B cell (primary cell): Measurements from ENCODE around the gene DIS3. TPM values are rescaled to one million over a fixed set of nuclear protein-coding genes. Genes with fewer than 3 reads are reported as not detected.

Experiments
- ATAC-seq: fragments of 200-7000 bp; cut with Tn5 transposase; one replicate; pipeline ENCODE4 v1.10.0; 2021; ENCODE audit warnings: low read depth, mild to moderate bottlenecking, moderate number of reproducible peaks, moderate library complexity
- CTCF ChIA-PET: fragments of 350-600 bp; sonication (Branson Sonifier 250); formaldehyde crosslinking; loops from one replicate; lab custom pipeline; 2021; ENCODE audit warnings: antibody characterized with exemption, inconsistent platforms; lab: Charles Lee
- POLR2A ChIA-PET: fragments of 350-600 bp; sonication (Branson Sonifier 250); formaldehyde crosslinking; loops from one replicate; lab custom pipeline; 2021; ENCODE audit warnings: antibody characterized with exemption; lab: Charles Lee
- DNase-seq: peaks from one replicate; pipeline ENCODE4 v3.0.0; 2013
- H2AFZ ChIP-seq: 2 replicates; pipeline ENCODE4 v1.6.1; 2012; ENCODE audit warnings: mild to moderate bottlenecking, low read depth, low read length; ENCODE audit not compliant: insufficient read depth, poor library complexity, severe bottlenecking
- H3K27ac ChIP-seq, 2 donors: 1 replicate in 1 of 2; 2 replicates in 1 of 2; pipeline ENCODE4 v1.5.1; 2012 to 2013; ENCODE audit warnings: low read length in 2 of 2, mild to moderate bottlenecking in 2 of 2, moderate library complexity in 1 of 2
- H3K27me3 ChIP-seq, 4 experiments: fragments of 200-600 bp in 1 of 4; sonication (generic) in 1 of 4; replicated peaks in 1 of 4; 1 replicate in 2 of 4; 2 replicates in 2 of 4; pipeline versions ENCODE4 v1.6.1 to v1.7.0; 2013 to 2016; ENCODE audit warnings: low read length in 3 of 4, mild to moderate bottlenecking in 2 of 4, mixed read lengths in 1 of 4, moderate library complexity in 1 of 4; ENCODE audit not compliant: insufficient read depth in 4 of 4, control insufficient read depth in 3 of 4; ENCODE audit errors: control extremely low read depth in 1 of 4
- H3K36me3 ChIP-seq, 2 experiments: replicated peaks in 1 of 2; 1 replicate in 1 of 2; 2 replicates in 1 of 2; pipeline versions ENCODE4 v1.6.1 to v1.7.1; 2013; ENCODE audit warnings: low read length in 1 of 2; ENCODE audit not compliant: insufficient read depth in 2 of 2, control insufficient read depth in 1 of 2; ENCODE audit errors: control extremely low read depth in 1 of 2, extremely low read depth in 1 of 2
- H3K4me1 ChIP-seq, 2 donors: fragments of 200-600 bp in 1 of 2; sonication (generic) in 1 of 2; 1 replicate in 1 of 2; 2 replicates in 1 of 2; pipeline versions ENCODE4 v1.5.1 to v1.6.1; 2013 to 2017; ENCODE audit warnings: low read length in 2 of 2; ENCODE audit not compliant: control insufficient read depth in 2 of 2, insufficient read depth in 2 of 2
- H3K4me2 ChIP-seq: replicated peaks from 2 replicates; pipeline ENCODE3; 2012; ENCODE audit warnings: mild to moderate bottlenecking, low read depth, low read length; ENCODE audit not compliant: poor library complexity, severe bottlenecking
- H3K4me3 ChIP-seq, 5 experiments: fragments of 200-600 bp in 1 of 5; sonication (generic) in 1 of 5; 1 replicate in 3 of 5; 2 replicates in 2 of 5; pipeline versions ENCODE4 v1.5.1 to v1.7.0; 2011 to 2016; ENCODE audit warnings: low read length in 4 of 5, mild to moderate bottlenecking in 4 of 5, low read depth in 2 of 5, control low read depth in 1 of 5, moderate library complexity in 1 of 5; ENCODE audit not compliant: insufficient read depth in 1 of 5; ENCODE audit errors: control extremely low read depth in 1 of 5, extremely low read depth in 1 of 5
- H3K79me2 ChIP-seq: fragments of 200-600 bp; sonication (generic); one replicate; pipeline ENCODE4 v1.6.0; 2016; ENCODE audit warnings: low read length; ENCODE audit not compliant: control insufficient read depth, insufficient read depth
- H3K9ac ChIP-seq: fragments of 200-600 bp; sonication (generic); 2 replicates; pipeline ENCODE4 v1.6.1; 2017; ENCODE audit warnings: mild to moderate bottlenecking, low read length, moderate library complexity
- H3K9me3 ChIP-seq, 3 donors: one replicate each; pipeline versions ENCODE4 v1.6.1 to v1.7.1; 2013; ENCODE audit warnings: low read length in 2 of 3; ENCODE audit not compliant: control insufficient read depth in 2 of 3, insufficient read depth in 1 of 3; ENCODE audit errors: control extremely low read depth in 1 of 3
- H4K20me1 ChIP-seq: 2 replicates; pipeline ENCODE4 v1.6.0; 2012; ENCODE audit warnings: mild to moderate bottlenecking, low read length; ENCODE audit not compliant: insufficient read depth, control insufficient read depth, poor library complexity, severe bottlenecking
- H3K27ac Mint-ChIP-seq: one replicate; pipeline ENCODE4 v1.8.0; 2021; ENCODE audit warnings: mixed read lengths
- H3K27me3 Mint-ChIP-seq: one replicate; pipeline ENCODE4 v1.8.0; 2021; ENCODE audit warnings: mixed read lengths
- H3K4me1 Mint-ChIP-seq: one replicate; pipeline ENCODE4 v1.8.0; 2021; ENCODE audit warnings: mixed read lengths
- H3K4me3 Mint-ChIP-seq: one replicate; pipeline ENCODE4 v1.8.0; 2021; ENCODE audit warnings: mixed read lengths
- H3K9me3 Mint-ChIP-seq: one replicate; pipeline ENCODE4 v1.8.0; 2022; ENCODE audit warnings: mixed read lengths; ENCODE audit not compliant: insufficient read depth
- CTCF ChIP-seq: fragments of 200-600 bp; IDR thresholded peaks from one replicate; pipeline ENCODE4 v1.8.0; 2022; ENCODE audit warnings: antibody characterized with exemption, mild to moderate bottlenecking
- EZH2 ChIP-seq: IDR thresholded peaks from 2 replicates; pipeline ENCODE4 v1.6.1; 2012; ENCODE audit warnings: borderline replicate concordance, low read depth, mild to moderate bottlenecking, moderate library complexity, low read length; ENCODE audit not compliant: insufficient read depth, poor library complexity, severe bottlenecking
- WGBS: methylation state at CpG from one replicate; pipeline ENCODE4 v1.1.5; 2013; ENCODE audit warnings: missing lambda C conversion rate; ENCODE audit not compliant: insufficient coverage; 5-methylcytosine and 5-hydroxymethylcytosine counted together
- intact Hi-C: fragments of 100-400 bp; cut with micrococcal nuclease; formaldehyde crosslinking; loops from one replicate; pipeline ENCODE4 v1.10.0; 2022
- polyA plus RNA-seq: library from polyadenylated mRNA; depleted of rRNA; stranded (reverse); fragments of >200 nt; gene quantifications from 2 replicates; pipeline ENCODE4 v1.2.3, GENCODE V29; 2012
- total RNA-seq, 2 donors: library from RNA; stranded (reverse); fragments of 120-200 nt in 1 of 2; gene quantifications; 1 replicate in 1 of 2; 2 replicates in 1 of 2; pipeline versions ENCODE4 v1.2.3 to v1.2.4, GENCODE V29; 2013 to 2022

The DIS3 gene
- total and polyA plus RNA-seq, 2 donors (not counting 1 experiment from before 2014, with no cell fraction given): 10.4 to 39.8 TPM

GRCh38 chr13:72740015-72740414 is 41.7 kb downstream of the DIS3 start:
- Histone ChIP-seq H3K4me2 (no peak overlapping the region), H3K27me3 (no peaks in the 10 kb centered on the region), H3K4me3 (no peak overlapping the region), H3K9me3 (no peaks in the 10 kb centered on the region), H4K20me1 (no peaks in the 10 kb centered on the region), H3K79me2 (peaks cover 8% of the 10 kb centered on the region), H3K9ac (no peak overlapping the region), H3K4me1 (no peaks in the 10 kb centered on the region), H3K27ac (no peak overlapping the region), H3K36me3 (peaks cover 14% of the 10 kb centered on the region in 2 experiments), H2AFZ (no peak overlapping the region)
- WGBS: 90% methylated on average over 1 of the region's 1 CpG
- Mint-ChIP-seq H3K4me3 (no peak overlapping the region), H3K27me3 (no peaks in the 10 kb centered on the region), H3K9me3 (no peaks in the 10 kb centered on the region), H3K27ac (no peak overlapping the region), H3K4me1 (no peaks in the 10 kb centered on the region)
- intact Hi-C loops: no loop called here
- ChIA-PET CTCF (no interaction called here), POLR2A (no interaction called here)
- DNase-seq (no peak), ATAC-seq (no peak)
- no peak for TF ChIP-seq EZH2
- TF ChIP-seq CTCF: no peak

- peaks cover 19 to 28% of the 10 kb centered on the region in 2 experiments for H3K36me3 ChIP-seq
- 100% methylated on average over 2 of the region's 3 CpGs for WGBS
These were observed 44.7 kb downstream of the DIS3 start for GRCh38 chr13:72737033-72737432.

More at GRCh38 chr13:72737033-72737432, 44.7 kb downstream of the DIS3 start:
- Histone ChIP-seq H3K27ac (no peak overlapping the region), H3K27me3 (no peaks in the 10 kb centered on the region), H4K20me1 (no peaks in the 10 kb centered on the region), H2AFZ (no peak overlapping the region), H3K4me1 (no peaks in the 10 kb centered on the region), H3K9me3 (no peaks in the 10 kb centered on the region), H3K4me2 (no peak overlapping the region), H3K79me2 (peaks cover 12% of the 10 kb centered on the region), H3K4me3 (no peak overlapping the region), H3K9ac (no peak overlapping the region)
- no peak for ATAC-seq
- no peaks in the 10 kb centered on the region for H3K4me1 Mint-ChIP-seq
- no peaks in the 10 kb centered on the region for H3K9me3 Mint-ChIP-seq
- no peak overlapping the region for H3K27ac Mint-ChIP-seq
- no peaks in the 10 kb centered on the region for H3K27me3 Mint-ChIP-seq
- no peak for DNase-seq
- POLR2A ChIA-PET: no interaction called here
- intact Hi-C loops: no loop called here
- H3K4me3 Mint-ChIP-seq: no peak overlapping the region
- CTCF ChIA-PET: no interaction called here
- no peak for TF ChIP-seq EZH2
- no peak for TF ChIP-seq CTCF
